GM19455 (cell line): ENCODE results near the gene PDK2.
A peak's percentile ranks its signal among the peaks of the same experiment; 100 is the strongest.

Experiments
- ATAC-seq: cut with Tn5 transposase; IDR thresholded peaks from one replicate; pipeline ENCODE4 v1.9.1; 2021; ENCODE audit not compliant: unreplicated experiment

PDK2 gene

GRCh38 chr17:50149091-50149416, 53.9 kb downstream of the PDK2 start:
- no peak for ATAC-seq

- ATAC-seq: no peak
Observed at GRCh38 chr17:50149417-50150353, 54.5 kb downstream of the PDK2 start.

- ATAC-seq: no peak
Observed at GRCh38 chr17:50150354-50151040, 55.3 kb downstream of the PDK2 start, which contains the start of gene PPP1R9B. Gene PPP1R9B (minus strand): TSS chr17:50150677. CDS start chr17:50150513, 164 bp downstream.

GRCh38 chr17:50151041-50151936, 56.1 kb downstream of the PDK2 start:
- no peak for ATAC-seq

- ATAC-seq: no peak
Observed at GRCh38 chr17:50151937-50152547, 56.9 kb downstream of the PDK2 start.

GRCh38 chr17:50152736-50153135, 57.6 kb downstream of the PDK2 start:
- ATAC-seq: no peak

- ATAC-seq: no peak
Observed at GRCh38 chr17:50153650-50154575, 58.8 kb downstream of the PDK2 start.

GRCh38 chr17:50154604-50155003, 59.5 kb downstream of the PDK2 start:
- ATAC-seq: no peak

GRCh38 chr17:50155115-50155819, 60.1 kb downstream of the PDK2 start:
- no peak for ATAC-seq

GRCh38 chr17:50157891-50158290, 62.7 kb downstream of the PDK2 start:
- ATAC-seq: no peak

GRCh38 chr17:50161023-50161910, 66.1 kb downstream of the PDK2 start:
- peak; percentile 92 for ATAC-seq
